Osteoblast (primary cell): ENCODE data around the gene GPR179. TPM values are rescaled to one million over a fixed set of nuclear protein-coding genes. Genes with fewer than 3 reads are reported as not detected.
A peak's percentile ranks its signal among the peaks of the same experiment; 100 is the strongest.

Source experiments
- DNase-seq: peaks from one replicate; pipeline ENCODE4 v3.0.0; 2011; ENCODE audit warnings: low spot score, mixed read lengths; ENCODE audit not compliant: insufficient read length; ENCODE audit errors: missing footprints
- H2AFZ ChIP-seq: 2 replicates; pipeline ENCODE4 v1.6.0; 2011; ENCODE audit warnings: mild to moderate bottlenecking, low read length
- H3K27ac ChIP-seq: 2 replicates; pipeline ENCODE4 v1.5.1; 2011; ENCODE audit warnings: mild to moderate bottlenecking, low read depth, low read length, moderate library complexity
- H3K27me3 ChIP-seq: 2 replicates; pipeline ENCODE4 v1.6.0; 2012; ENCODE audit warnings: mild to moderate bottlenecking, control low read depth, inconsistent platforms, low read length, moderate library complexity; ENCODE audit not compliant: insufficient read depth
- H3K36me3 ChIP-seq: 2 replicates; pipeline ENCODE4 v1.5.1; 2011; ENCODE audit warnings: mild to moderate bottlenecking, low read length, control low read depth, moderate library complexity; ENCODE audit not compliant: insufficient read depth
- H3K4me1 ChIP-seq: 2 replicates; pipeline ENCODE4 v1.5.1; 2011; ENCODE audit warnings: mild to moderate bottlenecking, low read length, control low read depth, moderate library complexity; ENCODE audit not compliant: insufficient read depth
- H3K4me2 ChIP-seq: 2 replicates; pipeline ENCODE4 v1.6.0; 2011; ENCODE audit warnings: mild to moderate bottlenecking, low read length; ENCODE audit not compliant: insufficient read depth
- H3K4me3 ChIP-seq: fragments of 200-600 bp; sonication (generic); 3 replicates; pipeline ENCODE4 v1.5.1; 2012; ENCODE audit warnings: mild to moderate bottlenecking, low read length, inconsistent platforms; ENCODE audit not compliant: insufficient read depth
- H3K79me2 ChIP-seq: 2 replicates; pipeline ENCODE4 v1.6.0; 2012; ENCODE audit warnings: mild to moderate bottlenecking, low read length, control low read depth, inconsistent platforms; ENCODE audit not compliant: insufficient read depth
- H3K9me3 ChIP-seq: 2 replicates; pipeline ENCODE4 v1.5.1; 2011; ENCODE audit warnings: low read depth, low read length, control low read depth
- H4K20me1 ChIP-seq: 2 replicates; pipeline ENCODE4 v1.6.0; 2012; ENCODE audit warnings: mild to moderate bottlenecking, low read length, control low read depth; ENCODE audit not compliant: insufficient read depth
- CTCF ChIP-seq: IDR thresholded peaks from 2 replicates; pipeline ENCODE4 v1.5.1; 2011; ENCODE audit warnings: mild to moderate bottlenecking, low read depth, low read length, moderate library complexity; ENCODE audit errors: extremely low read depth
- total RNA-seq: library from RNA; depleted of rRNA; stranded (reverse); fragments of >200 nt; gene quantifications from 2 replicates; pipeline ENCODE4 v1.2.3, GENCODE V29; 2012

GPR179 gene
- total RNA-seq, result not detected in 2 replicates

- H3K36me3 ChIP-seq, result no peaks in the 10 kb centered on the region
- no peak for DNase-seq
- no peak within 1 kb of the TSS for H3K27ac ChIP-seq
- no peak within 1 kb of the TSS for H3K4me3 ChIP-seq
- H3K4me2 ChIP-seq, result no peak within 1 kb of the TSS
- no peaks in the 10 kb centered on the region for H3K27me3 ChIP-seq
- TF ChIP-seq CTCF, result no peak
- no peaks in the 10 kb centered on the region for H4K20me1 ChIP-seq
- no peak within 1 kb of the TSS for H2AFZ ChIP-seq
- H3K9me3 ChIP-seq, result no peaks in the 10 kb centered on the region
- H3K79me2 ChIP-seq, result no peaks in the 10 kb centered on the region
- H3K4me1 ChIP-seq, result no peaks in the 10 kb centered on the region
Measured at GRCh38 chr17:38343608-38344419, at the start of gene GPR179. TSS of gene GPR179 (minus strand) at chr17:38343956. CDS start at chr17:38343789, 167 bp downstream.

GRCh38 chr17:38379448-38379847, 35.7 kb upstream of the GPR179 start:
- Histone ChIP-seq H3K9me3 (no peaks in the 10 kb centered on the region), H4K20me1 (no peaks in the 10 kb centered on the region), H3K4me1 (no peaks in the 10 kb centered on the region), H3K4me3 (no peak overlapping the region), H2AFZ (no peak overlapping the region), H3K36me3 (peaks cover 19% of the 10 kb centered on the region), H3K4me2 (no peak overlapping the region), H3K27ac (no peak overlapping the region), H3K79me2 (no peaks in the 10 kb centered on the region), H3K27me3 (no peaks in the 10 kb centered on the region)
- DNase-seq, result peak; percentile 21
- no peak for TF ChIP-seq CTCF

- no peak overlapping the region for H3K4me3 ChIP-seq
- H2AFZ ChIP-seq, result no peak overlapping the region
- H3K4me2 ChIP-seq, result no peak overlapping the region
- no peaks in the 10 kb centered on the region for H3K9me3 ChIP-seq
- no peak overlapping the region for H3K27ac ChIP-seq
- TF ChIP-seq CTCF, result no peak
- no peaks in the 10 kb centered on the region for H3K27me3 ChIP-seq
- H3K79me2 ChIP-seq, result no peaks in the 10 kb centered on the region
- DNase-seq, result peak; percentile 34
- H4K20me1 ChIP-seq, result peaks cover 5% of the 10 kb centered on the region
- peaks cover 36% of the 10 kb centered on the region for H3K36me3 ChIP-seq
- H3K4me1 ChIP-seq, result peaks cover 10% of the 10 kb centered on the region
Measured at GRCh38 chr17:38369124-38369886, 25.5 kb upstream of the GPR179 start.

- Histone ChIP-seq H3K4me2 (no peak overlapping the region), H3K27ac (peak overlapping the region; percentile 2), H3K36me3 (peaks cover 29% of the 10 kb centered on the region), H3K9me3 (no peaks in the 10 kb centered on the region), H3K27me3 (no peaks in the 10 kb centered on the region), H3K4me1 (peaks cover 10% of the 10 kb centered on the region), H4K20me1 (peaks cover 30% of the 10 kb centered on the region), H2AFZ (no peak overlapping the region), H3K4me3 (no peak overlapping the region), H3K79me2 (peaks cover 26% of the 10 kb centered on the region)
- TF ChIP-seq CTCF, result no peak
- no peak for DNase-seq
Measured at GRCh38 chr17:38364741-38365140, 21.0 kb upstream of the GPR179 start.
